Calu3 (cell line): ENCODE results near the gene COPG2. TPM values are rescaled to one million over a fixed set of nuclear protein-coding genes. Genes with fewer than 3 reads are reported as not detected.
"Not testable (repeated sequence)": the region's sequence is repeated elsewhere in the genome, so short reads cannot be mapped to it uniquely, and the experiment has no call there.

Experiments used
- BruUV-seq: library from RNA; stranded (reverse); fragments of 400-500 nt; replicated peaks from 2 replicates; lab custom pipeline; 2021; lab: Mats Ljungman, UMichigan
- CTCF ChIA-PET: fragments of 300-600 bp; sonication (Branson Sonifier 250); formaldehyde crosslinking; loops from one replicate; lab custom pipeline; 2022; ENCODE audit warnings: antibody characterized with exemption; lab: Charles Lee
- DNase-seq: peaks from one replicate; pipeline ENCODE4 v3.0.0; 2022
- H3K27ac Mint-ChIP-seq: one replicate; pipeline ENCODE4 v1.8.0; 2022; ENCODE audit warnings: mixed read lengths; ENCODE audit not compliant: unreplicated experiment
- H3K27me3 Mint-ChIP-seq: one replicate; pipeline ENCODE4 v1.8.0; 2022; ENCODE audit warnings: mixed read lengths; ENCODE audit not compliant: unreplicated experiment
- H3K36me3 Mint-ChIP-seq: one replicate; pipeline ENCODE4 v1.8.0; 2022; ENCODE audit warnings: mild to moderate bottlenecking, moderate library complexity, mixed read lengths; ENCODE audit not compliant: insufficient read depth, unreplicated experiment
- H3K4me1 Mint-ChIP-seq: one replicate; pipeline ENCODE4 v1.8.0; 2022; ENCODE audit warnings: mild to moderate bottlenecking, low read depth, mixed read lengths; ENCODE audit not compliant: unreplicated experiment
- H3K4me3 Mint-ChIP-seq: one replicate; pipeline ENCODE4 v1.8.0; 2022; ENCODE audit warnings: mild to moderate bottlenecking, low read depth, moderate library complexity, mixed read lengths; ENCODE audit not compliant: unreplicated experiment
- H3K9me3 Mint-ChIP-seq: one replicate; pipeline ENCODE4 v1.8.0; 2022; ENCODE audit warnings: low read depth, mixed read lengths; ENCODE audit not compliant: unreplicated experiment
- CTCF ChIP-seq: fragments of 200-600 bp; IDR thresholded peaks from one replicate; pipeline ENCODE4 v1.8.0; 2022; ENCODE audit warnings: antibody characterized with exemption; ENCODE audit not compliant: unreplicated experiment
- intact Hi-C: fragments of 100-400 bp; cut with micrococcal nuclease; formaldehyde crosslinking; loops from one replicate; pipeline ENCODE4 v1.10.0; 2022; ENCODE audit not compliant: unreplicated experiment
- total RNA-seq: library from RNA; stranded (reverse); gene quantifications from 2 replicates; pipeline ENCODE4 v1.2.3, GENCODE V29; 2022

The COPG2 gene
- total RNA-seq, 1 experiment from 2014 or later = 18.2 TPM

GRCh38 chr7:130515315-130516040 lies 153.1 kb downstream of the COPG2 start:
- no peaks in the 10 kb centered on the region for H3K4me1 Mint-ChIP-seq
- H3K27ac Mint-ChIP-seq = no peak overlapping the region
- H3K4me3 Mint-ChIP-seq = no peak overlapping the region
- H3K27me3 Mint-ChIP-seq = no peaks in the 10 kb centered on the region
- TF ChIP-seq CTCF = no peak
- CTCF ChIA-PET = no interaction called here
- H3K36me3 Mint-ChIP-seq = no peaks in the 10 kb centered on the region
- DNase-seq = no peak
- intact Hi-C loops = no loop called here
- no peaks in the 10 kb centered on the region for H3K9me3 Mint-ChIP-seq
- BruUV-seq = no TSS peak

DNA sequence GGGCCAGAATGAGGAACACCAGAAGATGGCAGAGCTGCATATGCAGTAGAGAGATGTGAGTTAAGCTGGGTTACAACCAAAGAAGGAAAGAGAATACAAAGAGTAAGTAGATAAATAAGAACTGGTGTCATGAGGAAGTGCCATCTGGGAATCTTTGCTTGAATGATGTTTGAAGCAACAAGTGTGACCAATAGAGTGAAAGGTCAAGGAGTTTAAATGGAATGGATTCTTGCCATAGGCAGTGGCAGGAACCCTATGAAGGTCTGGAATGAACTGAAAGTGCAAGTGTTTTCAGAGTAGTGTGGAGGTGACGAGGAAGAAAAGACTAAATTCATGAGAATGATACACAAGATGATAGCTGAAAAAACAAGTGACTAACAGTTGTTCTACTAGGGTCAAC lies 155.1 kb downstream of the COPG2 start:
- no peak for DNase-seq
- H3K36me3 Mint-ChIP-seq = no peaks in the 10 kb centered on the region
- CTCF ChIA-PET = no interaction called here
- no peak for TF ChIP-seq CTCF
- no peaks in the 10 kb centered on the region for H3K4me1 Mint-ChIP-seq
- no peaks in the 10 kb centered on the region for H3K9me3 Mint-ChIP-seq
- intact Hi-C loops = no loop called here
- no TSS peak for BruUV-seq
- no peak overlapping the region for H3K4me3 Mint-ChIP-seq
- no peak overlapping the region for H3K27ac Mint-ChIP-seq
- H3K27me3 Mint-ChIP-seq = no peaks in the 10 kb centered on the region

- DNase-seq, H3K9me3 Mint-ChIP-seq, BruUV-seq, intact Hi-C loops, H3K4me3 Mint-ChIP-seq, H3K27me3 Mint-ChIP-seq, H3K27ac Mint-ChIP-seq, H3K4me1 Mint-ChIP-seq, H3K36me3 Mint-ChIP-seq: not testable (repeated sequence)
- CTCF ChIA-PET = interaction anchor here (0.9 to 1.0 kb wide), 2 partner anchors 23 to 252 kb away, joined by 3 to 6 read pairs; no protein-coding TSS in a partner anchor
Observed at GRCh38 chr7:130512038-130512437, 156.5 kb downstream of the COPG2 start.

DNA sequence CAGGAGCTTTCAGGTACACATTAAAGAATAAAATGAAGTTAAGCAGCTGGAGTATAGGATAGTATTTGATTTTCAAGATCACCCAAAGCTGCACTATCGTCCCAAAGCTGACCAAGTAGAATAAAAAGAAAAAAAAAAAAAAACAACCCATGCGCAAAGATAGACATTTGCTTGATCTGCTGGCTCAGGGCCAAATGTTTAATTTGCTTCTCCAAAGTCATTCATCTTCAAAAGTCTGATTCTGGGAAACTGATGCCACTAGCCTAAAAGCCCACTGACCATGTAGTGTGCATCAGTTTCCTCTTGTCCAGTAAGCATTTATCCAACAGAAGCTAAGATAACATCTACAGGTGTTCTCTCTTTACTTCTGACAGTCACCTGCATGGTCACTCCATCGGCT lies 162.2 kb downstream of the COPG2 start:
- Mint-ChIP-seq H3K4me1 (no peaks in the 10 kb centered on the region), H3K27ac (no peak overlapping the region), H3K36me3 (peaks cover 10% of the 10 kb centered on the region), H3K27me3 (no peaks in the 10 kb centered on the region), H3K9me3 (no peaks in the 10 kb centered on the region), H3K4me3 (no peak overlapping the region)
- no TSS peak for BruUV-seq
- no peak for TF ChIP-seq CTCF
- no peak for DNase-seq
- CTCF ChIA-PET = no interaction called here
- intact Hi-C loops = no loop called here

GRCh38 chr7:130505753-130506152 lies 162.8 kb downstream of the COPG2 start:
- no peak for DNase-seq
- no peak overlapping the region for H3K27ac Mint-ChIP-seq
- no peaks in the 10 kb centered on the region for H3K4me1 Mint-ChIP-seq
- H3K36me3 Mint-ChIP-seq = peaks cover 10% of the 10 kb centered on the region
- intact Hi-C loops = no loop called here
- CTCF ChIA-PET = no interaction called here
- H3K9me3 Mint-ChIP-seq = no peaks in the 10 kb centered on the region
- no peak for TF ChIP-seq CTCF
- H3K27me3 Mint-ChIP-seq = no peaks in the 10 kb centered on the region
- BruUV-seq = TSS peak; percentile 65
- no peak overlapping the region for H3K4me3 Mint-ChIP-seq
